Naive thymus-derived CD4-positive, alpha-beta T cell (primary cell): ENCODE data around the gene TCEAL7. TPM values are rescaled to one million over a fixed set of nuclear protein-coding genes. Genes with fewer than 3 reads are reported as not detected.

Experiments used
- ATAC-seq: fragments of 150-1000 bp; cut with Tn5 transposase; 2 replicates; pipeline ENCODE4 v1.10.0; 2021; ENCODE audit warnings: mild to moderate bottlenecking, moderate library complexity
- CTCF ChIA-PET: fragments of 350-600 bp; sonication (Branson Sonifier 250); formaldehyde crosslinking; loops from one replicate; lab custom pipeline; 2021; ENCODE audit warnings: antibody characterized with exemption; lab: Charles Lee
- POLR2A ChIA-PET: fragments of 350-600 bp; sonication (Branson Sonifier 250); formaldehyde crosslinking; loops from one replicate; lab custom pipeline; 2021; ENCODE audit warnings: antibody characterized with exemption, inconsistent platforms; lab: Charles Lee
- DNase-seq, 9 donors: peaks; one replicate each; pipeline versions ENCODE4 v3.0.0 to v3.0.0-alpha.2; 2020 to 2022; ENCODE audit warnings: mixed read lengths in 1 of 9
- H3K27ac ChIP-seq: one replicate; pipeline ENCODE4 v1.7.0; 2013; ENCODE audit warnings: mild to moderate bottlenecking, low read depth, low read length, moderate library complexity
- H3K27me3 ChIP-seq, 2 donors: one replicate each; pipeline ENCODE4 v1.7.0; 2013; ENCODE audit warnings: low read length in 2 of 2, mild to moderate bottlenecking in 2 of 2, moderate library complexity in 2 of 2; ENCODE audit not compliant: control insufficient read depth in 2 of 2, insufficient read depth in 2 of 2
- H3K36me3 ChIP-seq, 3 experiments: 1 replicate in 2 of 3; 2 replicates in 1 of 3; pipeline ENCODE4 v1.7.0; 2013; ENCODE audit warnings: low read length in 3 of 3, mild to moderate bottlenecking in 3 of 3, moderate library complexity in 1 of 3; ENCODE audit not compliant: insufficient read depth in 3 of 3, control insufficient read depth in 2 of 3
- H3K4me1 ChIP-seq, 2 donors: one replicate each; pipeline ENCODE4 v1.7.0; 2013; ENCODE audit warnings: low read length in 2 of 2, mild to moderate bottlenecking in 2 of 2, moderate library complexity in 1 of 2; ENCODE audit not compliant: control insufficient read depth in 2 of 2, insufficient read depth in 2 of 2
- H3K4me3 ChIP-seq: 2 replicates; pipeline ENCODE4 v1.7.0; 2013; ENCODE audit warnings: mild to moderate bottlenecking, low read length
- H3K9me3 ChIP-seq, 3 experiments: 1 replicate in 2 of 3; 2 replicates in 1 of 3; pipeline ENCODE4 v1.7.0; 2013; ENCODE audit warnings: low read length in 3 of 3; ENCODE audit not compliant: control insufficient read depth in 2 of 3
- H3K27ac Mint-ChIP-seq, 9 donors: one replicate each; pipeline ENCODE4 v1.8.0; 2020 to 2022; ENCODE audit warnings: mixed read lengths in 9 of 9, mild to moderate bottlenecking in 8 of 9, moderate library complexity in 5 of 9, inconsistent platforms in 2 of 9
- H3K27me3 Mint-ChIP-seq, 5 donors: one replicate each; pipeline ENCODE4 v1.8.0; 2021 to 2022; ENCODE audit warnings: mixed read lengths in 5 of 5, mild to moderate bottlenecking in 1 of 5
- H3K36me3 Mint-ChIP-seq, 5 donors: one replicate each; pipeline ENCODE4 v1.8.0; 2020 to 2022; ENCODE audit warnings: mixed read lengths in 5 of 5, mild to moderate bottlenecking in 3 of 5, inconsistent platforms in 1 of 5
- H3K4me1 Mint-ChIP-seq, 7 donors: one replicate each; pipeline ENCODE4 v1.8.0; 2020 to 2022; ENCODE audit warnings: mixed read lengths in 7 of 7, mild to moderate bottlenecking in 3 of 7, inconsistent platforms in 1 of 7
- H3K4me3 Mint-ChIP-seq, 10 donors: one replicate each; pipeline ENCODE4 v1.8.0; 2020 to 2022; ENCODE audit warnings: mild to moderate bottlenecking in 10 of 10, mixed read lengths in 10 of 10, moderate library complexity in 6 of 10, inconsistent platforms in 2 of 10
- H3K9me3 Mint-ChIP-seq, 11 donors: one replicate each; pipeline ENCODE4 v1.8.0; 2020 to 2022; ENCODE audit warnings: mixed read lengths in 11 of 11, mild to moderate bottlenecking in 4 of 11, inconsistent platforms in 1 of 11, moderate library complexity in 1 of 11
- intact Hi-C, 2 donors: fragments of 100-400 bp; cut with micrococcal nuclease; formaldehyde crosslinking; loops; one replicate each; pipeline ENCODE4 v1.15.1; 2023
- polyA plus RNA-seq, 2 donors: library from polyadenylated mRNA; unstranded; fragments of 300-500 nt; fragmentation: Illumina TruSeq; gene quantifications; one replicate each; pipeline ENCODE4 v1.2.3, GENCODE V29; 2021
- total RNA-seq, 6 experiments: library from RNA in 5 of 6; stranded (reverse) in 5 of 6; gene quantifications; 1 replicate in 5 of 6; 2 replicates in 1 of 6; pipeline ENCODE4 v1.2.3 and lab custom pipeline; 2021 to 2026

The TCEAL7 gene
- total and polyA plus RNA-seq, 7 experiments from 2014 or later, result not detected

DNA sequence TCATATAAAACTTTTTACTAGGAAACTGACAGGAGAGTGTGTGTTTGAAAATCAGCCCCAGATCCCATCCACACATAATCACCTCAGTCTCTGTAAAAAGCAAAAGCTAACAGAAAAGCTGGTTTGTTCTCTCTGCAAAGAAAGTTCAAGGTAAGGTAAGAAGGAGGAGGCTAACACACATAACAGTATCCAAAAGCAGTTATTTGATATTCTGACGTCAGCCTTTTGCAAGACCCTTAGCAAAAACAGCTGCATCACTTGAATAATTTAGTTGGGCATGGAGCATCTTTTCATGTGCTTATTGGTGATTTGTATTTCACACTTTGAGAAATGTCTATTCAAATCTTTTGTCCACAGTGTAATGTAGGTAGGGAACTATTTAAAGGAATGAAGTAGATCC lies 31.8 kb downstream of the TCEAL7 start:
- no peaks in the 10 kb centered on the region for H3K27me3 ChIP-seq
- no peaks in the 10 kb centered on the region for H3K36me3 ChIP-seq
- ChIA-PET POLR2A (no interaction called here), CTCF (no interaction called here)
- intact Hi-C loops, result no loop called here
- H3K9me3 ChIP-seq, result no peaks in the 10 kb centered on the region
- no peak overlapping the region for H3K27ac Mint-ChIP-seq
- H3K4me1 ChIP-seq, result no peaks in the 10 kb centered on the region
- no peaks in the 10 kb centered on the region for H3K36me3 Mint-ChIP-seq
- H3K27ac ChIP-seq, result no peak overlapping the region
- peaks cover 0 to 9% (median 5%) of the 10 kb centered on the region in 7 donors for H3K4me1 Mint-ChIP-seq
- DNase-seq, result no peak
- ATAC-seq, result no peak
- H3K4me3 Mint-ChIP-seq, result no peak overlapping the region
- H3K9me3 Mint-ChIP-seq, result peaks cover 0 to under 1% (median 0%) of the 10 kb centered on the region in 11 donors
- H3K4me3 ChIP-seq, result no peak overlapping the region
- peaks cover 0 to 3% (median 0%) of the 10 kb centered on the region in 5 donors for H3K27me3 Mint-ChIP-seq

DNA sequence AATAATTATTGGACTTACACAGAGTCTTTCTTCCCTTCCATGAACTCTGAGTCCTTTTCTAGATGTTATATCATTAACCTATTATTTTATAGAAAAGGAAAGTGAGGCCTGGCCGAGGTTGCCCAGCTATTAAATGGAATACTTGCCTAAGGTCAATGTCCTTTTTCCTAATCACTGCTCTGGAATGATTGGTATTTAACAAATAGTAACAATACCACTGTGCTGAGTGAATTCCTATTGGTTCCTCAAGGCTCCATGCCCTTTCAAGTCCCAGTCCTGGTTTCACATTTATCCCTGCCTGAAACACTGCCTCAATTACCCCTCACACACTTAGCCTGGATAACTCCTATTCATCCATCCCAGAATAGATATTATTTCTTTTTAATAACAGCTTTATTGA lies 32.4 kb downstream of the TCEAL7 start:
- ChIA-PET CTCF (no interaction called here), POLR2A (no interaction called here)
- ATAC-seq (no peak), DNase-seq (no peak)
- Histone ChIP-seq H3K4me1 (no peaks in the 10 kb centered on the region), H3K27ac (no peak overlapping the region), H3K4me3 (no peak overlapping the region), H3K9me3 (no peaks in the 10 kb centered on the region), H3K36me3 (no peaks in the 10 kb centered on the region), H3K27me3 (no peaks in the 10 kb centered on the region)
- H3K9me3 Mint-ChIP-seq, result peaks cover 0 to 4% (median 0%) of the 10 kb centered on the region in 11 donors
- intact Hi-C loops, result no loop called here
- H3K36me3 Mint-ChIP-seq, result no peaks in the 10 kb centered on the region
- no peak overlapping the region for H3K27ac Mint-ChIP-seq
- H3K4me3 Mint-ChIP-seq, result no peak overlapping the region
- H3K4me1 Mint-ChIP-seq, result peaks cover 0 to 3% (median 1%) of the 10 kb centered on the region in 7 donors
- peaks cover 0 to 3% (median 0%) of the 10 kb centered on the region in 5 donors for H3K27me3 Mint-ChIP-seq

DNA sequence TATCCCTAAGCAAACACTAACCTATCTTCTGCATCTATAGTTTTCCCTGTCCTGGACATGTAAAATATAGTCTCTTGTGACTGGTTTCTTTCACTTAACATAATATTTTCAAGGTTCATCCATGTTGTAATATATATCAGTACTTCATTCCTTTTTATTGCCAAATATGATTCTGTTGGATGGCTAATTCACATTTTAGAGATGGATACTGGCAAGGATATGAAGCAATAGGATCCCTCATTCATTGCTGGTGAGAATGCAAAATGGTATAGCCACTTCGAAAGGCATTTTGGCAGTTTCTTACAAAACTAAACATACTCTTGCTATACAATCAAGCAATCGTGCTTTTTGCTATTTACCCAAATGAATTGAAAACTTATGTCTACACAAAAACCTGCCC lies 33.0 kb downstream of the TCEAL7 start:
- ATAC-seq (no peak), DNase-seq (no peak)
- peaks cover 0 to 4% (median 0%) of the 10 kb centered on the region in 11 donors for H3K9me3 Mint-ChIP-seq
- H3K27me3 ChIP-seq, result no peaks in the 10 kb centered on the region
- H3K27ac ChIP-seq, result no peak overlapping the region
- no peak overlapping the region for H3K4me3 Mint-ChIP-seq
- peaks cover 0 to 1% (median 0%) of the 10 kb centered on the region in 7 donors for H3K4me1 Mint-ChIP-seq
- H3K4me1 ChIP-seq, result no peaks in the 10 kb centered on the region
- H3K9me3 ChIP-seq, result no peaks in the 10 kb centered on the region
- no peak overlapping the region for H3K4me3 ChIP-seq
- CTCF ChIA-PET, result no interaction called here
- H3K27ac Mint-ChIP-seq, result no peak overlapping the region
- peaks cover 0 to 3% (median 0%) of the 10 kb centered on the region in 5 donors for H3K27me3 Mint-ChIP-seq
- POLR2A ChIA-PET, result no interaction called here
- H3K36me3 Mint-ChIP-seq, result no peaks in the 10 kb centered on the region
- intact Hi-C loops, result no loop called here
- no peaks in the 10 kb centered on the region for H3K36me3 ChIP-seq

DNA sequence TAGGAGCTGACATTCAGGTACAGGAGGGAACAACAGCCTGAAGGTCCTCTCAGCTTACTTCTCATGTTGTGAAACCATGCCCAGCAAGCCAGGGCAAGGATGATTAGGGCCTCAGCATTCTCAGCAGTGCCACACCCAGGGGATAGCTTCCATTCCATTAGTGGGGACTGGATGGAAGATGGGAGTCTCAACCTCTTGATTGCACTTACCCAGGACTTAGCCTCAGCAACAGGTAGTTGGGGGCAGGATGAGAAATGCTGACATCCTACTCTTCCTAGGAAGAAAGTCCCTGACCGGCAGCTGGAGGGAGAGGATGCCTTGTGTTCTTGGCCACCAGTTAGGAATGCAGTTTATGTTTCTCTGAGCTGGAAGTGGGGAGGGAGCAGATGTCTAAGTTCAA lies 37.5 kb downstream of the TCEAL7 start:
- POLR2A ChIA-PET, result no interaction called here
- no peak overlapping the region for H3K27ac Mint-ChIP-seq

DNA sequence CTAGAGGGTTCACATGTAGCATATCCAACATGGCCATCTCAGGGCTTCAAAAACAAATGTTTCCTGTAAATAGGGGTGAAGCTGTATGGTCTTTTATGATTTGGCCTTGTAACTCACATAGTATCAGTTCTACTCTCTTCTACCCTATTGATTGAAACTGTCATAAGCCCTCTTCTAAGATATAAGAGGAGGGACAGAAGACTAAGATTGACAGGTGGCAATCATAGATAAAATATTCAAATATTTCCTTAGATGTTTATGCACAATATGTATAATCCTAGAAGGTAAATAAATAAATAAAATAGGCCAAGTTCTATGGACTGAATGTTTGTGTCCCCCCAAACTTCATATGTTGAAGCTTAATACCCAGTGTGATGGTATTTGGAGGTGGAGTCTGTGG lies 39.4 kb downstream of the TCEAL7 start:
- POLR2A ChIA-PET, result no interaction called here
- no peaks in the 10 kb centered on the region for H3K9me3 ChIP-seq

More for the DNA sequence above, 37.5 kb downstream of the TCEAL7 start:
- Histone ChIP-seq H3K4me3 (no peak overlapping the region), H3K4me1 (no peaks in the 10 kb centered on the region), H3K9me3 (no peaks in the 10 kb centered on the region), H3K27me3 (no peaks in the 10 kb centered on the region), H3K27ac (no peak overlapping the region), H3K36me3 (no peaks in the 10 kb centered on the region)
- Mint-ChIP-seq H3K9me3 (peaks cover 0 to 4% (median 0%) of the 10 kb centered on the region in 11 donors), H3K4me3 (no peak overlapping the region), H3K4me1 (peaks cover 0 to 1% (median 0%) of the 10 kb centered on the region in 7 donors), H3K27me3 (peaks cover 0 to 5% (median 0%) of the 10 kb centered on the region in 5 donors), H3K36me3 (no peaks in the 10 kb centered on the region)
- CTCF ChIA-PET, result interaction anchor here (0.8 kb wide), 1 partner anchor 96 kb away, joined by 3 read pairs; no protein-coding TSS in a partner anchor
- no peak for DNase-seq
- intact Hi-C loops, result no loop called here
- ATAC-seq, result no peak

DNA sequence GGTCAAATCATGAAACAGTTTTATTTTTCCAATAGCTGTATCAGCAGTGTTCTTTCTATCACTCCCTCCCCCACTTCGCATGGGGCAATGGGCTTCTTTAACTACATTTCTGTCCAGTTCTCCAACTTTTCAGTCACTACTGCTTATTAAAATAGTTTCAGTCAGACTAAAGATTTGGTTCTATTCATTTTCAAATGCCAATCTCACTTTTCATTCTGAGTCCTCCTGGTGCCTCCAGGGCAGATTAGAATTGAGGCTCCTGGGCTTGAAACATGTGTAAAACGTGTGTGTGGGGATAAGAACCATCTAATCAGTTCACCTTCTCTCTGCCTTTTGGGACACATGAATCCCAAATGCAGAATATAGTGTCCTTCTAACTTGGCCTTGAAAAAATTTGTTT lies 42.8 kb downstream of the TCEAL7 start:
- Mint-ChIP-seq H3K9me3 (peaks cover 0 to 1% (median 0%) of the 10 kb centered on the region in 11 donors), H3K27ac (no peak overlapping the region)
- ATAC-seq, result no peak

More for the DNA sequence above, 39.4 kb downstream of the TCEAL7 start:
- Mint-ChIP-seq H3K4me3 (no peak overlapping the region), H3K27ac (no peak overlapping the region), H3K4me1 (peaks cover 0 to 1% (median 0%) of the 10 kb centered on the region in 7 donors), H3K9me3 (peaks cover 0 to 4% (median 0%) of the 10 kb centered on the region in 11 donors), H3K27me3 (peaks cover 0 to 5% (median 0%) of the 10 kb centered on the region in 5 donors), H3K36me3 (no peaks in the 10 kb centered on the region)
- intact Hi-C loops, result no loop called here
- CTCF ChIA-PET, result interaction anchor here (1.8 kb wide), 1 partner anchor 95 kb away, joined by 4 read pairs; no protein-coding TSS in a partner anchor
- DNase-seq (no peak), ATAC-seq (no peak)
- Histone ChIP-seq H3K4me1 (no peaks in the 10 kb centered on the region), H3K36me3 (no peaks in the 10 kb centered on the region), H3K27ac (no peak overlapping the region), H3K4me3 (no peak overlapping the region), H3K27me3 (no peaks in the 10 kb centered on the region)

DNA sequence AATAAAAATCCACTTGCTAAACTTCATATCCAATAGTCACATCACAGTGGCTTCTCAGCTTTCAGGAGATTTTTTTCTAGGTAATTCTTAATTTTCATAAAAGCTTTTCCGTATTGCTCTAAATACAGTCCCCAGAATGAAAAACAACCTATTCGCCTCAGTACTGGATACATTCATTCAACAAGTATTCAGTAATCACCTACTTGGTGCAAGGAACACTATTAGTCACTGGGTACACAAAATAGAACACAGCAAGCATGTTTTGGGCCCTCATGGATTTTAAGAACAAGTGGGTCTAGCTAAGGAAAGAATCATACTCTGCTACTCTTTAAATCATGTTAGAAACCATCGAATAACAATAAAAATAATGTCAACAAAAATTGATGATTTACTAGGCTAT lies 43.5 kb downstream of the TCEAL7 start:
- Mint-ChIP-seq H3K4me1 (peaks cover 3 to 10% (median 7%) of the 10 kb centered on the region in 7 donors), H3K36me3 (no peaks in the 10 kb centered on the region), H3K4me3 (no peak overlapping the region), H3K27ac (no peak overlapping the region), H3K27me3 (peaks cover 0 to 4% (median 0%) of the 10 kb centered on the region in 5 donors), H3K9me3 (peaks cover 0 to 1% (median 0%) of the 10 kb centered on the region in 11 donors)
- H3K4me3 ChIP-seq, result no peak overlapping the region
- intact Hi-C loops, result no loop called here
- no peaks in the 10 kb centered on the region for H3K27me3 ChIP-seq
- CTCF ChIA-PET, result interaction anchor here (1.1 kb wide), 1 partner anchor 91 kb away, joined by 6 read pairs; no protein-coding TSS in a partner anchor
- POLR2A ChIA-PET, result no interaction called here
- H3K9me3 ChIP-seq, result no peaks in the 10 kb centered on the region
- H3K4me1 ChIP-seq, result no peaks in the 10 kb centered on the region
- ATAC-seq, result no peak
- DNase-seq, result no peak
- H3K36me3 ChIP-seq, result peaks cover 0 to 3% (median 0%) of the 10 kb centered on the region in 3 experiments
- H3K27ac ChIP-seq, result no peak overlapping the region

More for the DNA sequence above, 42.8 kb downstream of the TCEAL7 start:
- Histone ChIP-seq H3K27me3 (no peaks in the 10 kb centered on the region), H3K4me3 (no peak overlapping the region), H3K27ac (no peak overlapping the region), H3K4me1 (no peaks in the 10 kb centered on the region), H3K9me3 (no peaks in the 10 kb centered on the region), H3K36me3 (peaks cover 0 to 3% (median 0%) of the 10 kb centered on the region in 3 experiments)
- ChIA-PET CTCF (no interaction called here), POLR2A (no interaction called here)
- DNase-seq, result no peak
- Mint-ChIP-seq H3K4me1 (peaks cover 3 to 8% (median 7%) of the 10 kb centered on the region in 7 donors), H3K27me3 (peaks cover 0 to 7% (median 0%) of the 10 kb centered on the region in 5 donors), H3K36me3 (no peaks in the 10 kb centered on the region), H3K4me3 (no peak overlapping the region)
- intact Hi-C loops, result no loop called here
